OCI-M2 (cell line): ENCODE data around the gene ABLIM3.

Experiments used
- DNase-seq: peaks from one replicate; lab custom pipeline; 2025; ENCODE audit not compliant: unreplicated experiment; lab: John Stamatoyannopoulos, UW

ABLIM3 gene

DNA sequence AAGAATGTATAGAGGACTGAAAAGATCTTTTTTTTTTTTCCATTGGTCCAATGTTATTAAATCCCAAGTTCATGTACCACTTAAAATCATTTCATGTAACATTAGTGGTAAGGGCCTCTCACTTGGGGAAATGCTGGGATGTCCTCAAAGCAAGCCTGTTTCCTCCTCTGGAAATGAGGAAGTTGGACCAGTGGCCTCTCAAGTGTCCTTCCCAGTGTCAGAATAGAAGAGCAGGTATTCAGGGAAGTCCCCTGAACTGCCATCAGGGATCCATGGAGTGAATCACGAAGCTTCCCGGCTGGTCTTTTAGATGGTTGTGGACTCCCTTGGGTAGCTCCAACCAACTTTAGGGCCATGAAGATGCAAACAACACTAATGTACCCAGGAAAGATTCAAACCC is 75.2 kb downstream of the ABLIM3 start:
- DNase-seq, result no peak

DNA sequence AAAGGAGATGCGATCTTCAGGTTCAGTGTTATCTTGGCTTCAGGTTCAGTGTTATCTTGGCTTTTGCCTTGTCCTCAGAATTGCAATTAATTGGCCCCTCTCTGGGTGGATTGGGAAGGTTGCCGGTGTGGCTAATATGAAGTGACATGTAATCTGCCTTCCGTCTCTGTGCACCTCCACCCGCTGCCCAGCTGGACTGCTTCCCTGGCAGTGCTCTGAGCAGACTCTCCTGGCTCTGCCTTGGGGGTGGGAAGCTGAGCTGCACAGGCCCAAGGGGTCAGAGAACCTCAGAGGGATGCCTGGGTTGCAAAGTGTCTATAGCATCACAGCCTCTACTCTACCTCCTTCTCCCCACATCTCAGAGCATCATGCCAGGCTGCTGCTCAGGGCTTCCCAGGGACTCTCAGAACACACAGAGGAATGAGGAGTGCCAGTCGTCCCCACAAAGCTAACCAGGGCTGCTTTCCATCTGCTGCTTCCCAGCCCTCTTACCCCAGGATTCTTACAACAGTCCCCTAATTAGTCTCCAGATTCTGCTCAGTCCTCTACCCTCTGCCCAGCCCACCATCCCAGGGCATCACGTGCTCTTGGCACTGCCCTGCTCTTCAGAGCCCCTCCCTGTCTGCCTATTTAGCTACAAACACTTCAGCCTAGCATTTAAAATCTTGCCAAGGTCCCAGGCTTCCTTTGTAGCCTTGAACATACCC is 76.0 kb downstream of the ABLIM3 start:
- no peak for DNase-seq

DNA sequence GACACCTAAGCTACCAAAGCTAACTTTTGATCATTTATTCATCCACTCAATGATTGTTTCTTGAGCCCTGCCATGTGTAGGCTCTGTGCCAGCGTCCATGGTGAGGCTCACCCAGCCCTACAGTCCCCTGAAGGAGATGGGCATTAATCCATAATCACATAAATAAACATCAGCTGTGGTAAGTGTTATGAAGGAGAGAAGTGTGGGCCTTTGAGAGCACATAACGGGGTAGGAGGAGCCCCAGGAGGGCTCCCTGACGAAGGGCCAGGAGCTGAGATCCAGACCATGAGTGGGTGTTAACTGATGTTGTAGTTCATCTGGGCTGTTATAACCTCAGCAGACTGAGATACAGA is 76.5 kb downstream of the ABLIM3 start:
- no peak for DNase-seq

DNA sequence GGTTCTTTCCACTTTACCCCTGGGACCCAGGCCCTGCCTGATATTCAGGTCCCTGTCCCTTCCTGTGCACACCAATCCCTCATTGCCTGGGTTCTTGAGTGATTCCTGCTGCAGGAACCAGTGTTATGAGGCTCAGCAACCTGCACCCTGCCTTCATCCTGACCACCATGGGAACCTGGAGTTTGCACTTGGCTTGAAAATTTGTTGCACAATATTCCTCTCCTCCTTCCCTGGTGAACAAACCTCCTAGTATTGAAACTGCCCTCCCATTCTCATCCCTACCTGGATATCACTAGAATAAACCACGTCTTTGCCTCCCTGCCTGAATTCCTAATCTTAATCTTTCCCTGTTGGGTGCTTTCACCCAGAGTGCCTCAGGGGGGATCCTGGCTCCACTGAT is 78.3 kb downstream of the ABLIM3 start:
- no peak for DNase-seq

DNA sequence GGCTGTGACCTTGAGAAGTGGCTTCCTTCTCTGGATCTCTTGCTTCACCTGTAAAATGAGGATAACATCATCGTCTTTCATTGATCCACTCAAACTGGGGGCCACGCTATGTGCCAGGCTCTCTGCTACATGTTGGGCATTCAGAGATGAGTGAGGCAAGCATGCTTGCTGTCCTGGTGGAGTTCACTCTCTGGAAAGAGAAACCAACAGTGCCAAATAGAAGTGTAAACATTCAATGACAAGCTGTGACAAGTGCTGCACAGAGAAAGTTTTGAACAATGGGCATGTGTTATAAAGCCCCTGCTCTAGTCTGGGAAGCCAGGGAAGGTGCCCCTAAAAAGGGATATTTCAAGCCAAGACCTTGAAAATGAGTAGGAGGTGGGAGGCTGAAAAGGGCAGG is 79.5 kb downstream of the ABLIM3 start:
- DNase-seq, result no peak

DNA sequence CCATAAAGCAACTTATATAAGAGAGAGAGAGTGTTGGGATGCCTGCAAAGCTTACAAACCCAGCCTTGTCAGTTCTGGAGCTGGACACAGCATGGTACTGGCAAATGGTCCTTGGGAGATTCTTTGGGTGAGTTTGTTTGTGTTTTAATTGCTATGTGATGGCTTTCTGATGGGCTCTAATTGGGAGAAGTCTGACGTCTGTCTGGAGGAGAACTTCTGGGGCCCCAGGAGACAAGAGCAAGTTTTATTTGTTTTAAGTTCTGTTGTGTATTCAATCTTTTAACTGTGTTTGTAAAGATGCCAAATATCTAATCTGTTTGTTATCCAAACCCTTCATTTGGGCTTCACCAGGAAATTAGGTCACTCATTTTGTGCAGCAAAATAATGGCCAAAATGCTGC is 80.0 kb downstream of the ABLIM3 start:
- no peak for DNase-seq

DNA sequence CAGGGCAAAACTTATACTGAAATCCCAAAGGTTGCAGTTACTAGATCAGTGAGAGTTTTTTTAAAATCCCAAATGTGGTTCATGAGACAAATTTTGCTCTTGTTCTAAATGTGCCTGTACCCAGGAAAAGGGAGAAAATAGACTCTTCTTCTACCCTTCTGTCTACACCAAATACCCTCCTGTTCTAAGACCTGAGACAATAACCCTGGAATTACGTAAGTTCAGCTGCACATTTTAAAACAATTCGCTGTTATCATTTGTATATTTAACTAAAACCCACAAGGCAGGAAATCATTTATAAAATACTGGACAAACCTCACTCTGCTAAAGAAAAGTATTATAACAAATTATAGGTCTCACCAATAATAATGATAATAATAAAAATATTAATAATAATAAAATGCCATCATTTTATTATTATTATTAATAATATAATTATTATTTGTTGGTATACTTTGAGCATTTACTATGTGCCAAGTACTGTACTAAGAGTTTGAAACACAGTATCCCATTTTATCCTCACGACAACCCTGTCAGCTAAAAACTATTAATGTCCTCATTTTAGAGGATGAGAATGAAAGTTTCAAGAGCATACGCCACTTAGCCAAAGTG is 80.5 kb downstream of the ABLIM3 start:
- no peak for DNase-seq

DNA sequence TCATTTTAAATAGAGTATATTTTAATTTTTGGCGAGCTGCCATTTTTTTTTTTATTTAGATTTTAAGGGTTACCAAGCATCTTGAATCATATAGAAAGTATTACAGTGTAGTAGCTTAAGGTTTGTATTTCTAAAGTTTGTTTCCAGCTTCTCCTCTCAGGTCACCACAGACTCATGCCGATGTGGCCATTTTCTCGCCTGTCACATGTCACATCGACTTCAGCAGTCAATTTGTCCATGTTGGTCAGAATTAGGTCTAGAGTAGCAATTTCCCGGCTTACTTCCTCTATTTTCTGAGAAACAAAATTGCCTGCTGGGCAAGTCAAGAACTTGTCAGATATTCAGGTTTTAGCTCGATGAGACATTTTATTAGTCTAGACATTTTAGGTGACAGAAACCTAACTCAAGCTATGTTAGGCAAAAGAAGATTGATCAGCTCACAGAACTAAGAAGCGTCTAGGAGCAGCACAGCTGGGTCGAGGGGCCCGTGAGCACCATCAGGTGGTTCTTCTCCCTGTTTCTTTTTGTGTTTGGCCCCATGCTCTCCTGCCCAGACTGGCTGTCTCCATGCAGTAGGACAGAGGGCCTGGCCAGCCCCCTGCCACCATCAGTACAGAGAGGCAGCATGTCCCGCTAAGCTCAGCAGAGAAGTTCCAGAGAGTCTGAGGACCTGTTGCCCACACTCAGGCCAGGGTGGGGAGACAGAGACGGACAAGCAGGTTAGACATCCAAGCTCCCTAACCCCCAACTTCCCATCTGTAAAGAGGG is 82.0 kb downstream of the ABLIM3 start:
- no peak for DNase-seq

DNA sequence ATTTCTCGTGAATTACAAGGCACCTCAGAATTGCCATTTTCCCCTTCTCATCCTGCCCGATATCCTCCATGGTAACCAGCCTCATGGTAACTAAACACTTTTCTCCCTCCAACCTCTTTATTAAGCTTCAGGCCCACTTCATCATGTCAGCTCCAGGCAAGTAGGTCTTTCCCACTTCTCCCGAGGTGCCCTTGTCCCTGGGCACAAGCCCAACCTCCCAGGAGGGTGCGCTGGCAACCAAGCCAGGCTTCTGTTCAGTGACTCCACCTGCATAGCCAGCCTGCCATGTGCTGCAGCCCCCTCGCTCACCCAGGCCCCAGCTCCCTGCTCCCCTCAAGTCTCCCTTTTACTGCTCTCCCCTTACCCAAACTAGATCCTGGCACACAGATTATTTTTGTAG is 83.0 kb downstream of the ABLIM3 start:
- no peak for DNase-seq

DNA sequence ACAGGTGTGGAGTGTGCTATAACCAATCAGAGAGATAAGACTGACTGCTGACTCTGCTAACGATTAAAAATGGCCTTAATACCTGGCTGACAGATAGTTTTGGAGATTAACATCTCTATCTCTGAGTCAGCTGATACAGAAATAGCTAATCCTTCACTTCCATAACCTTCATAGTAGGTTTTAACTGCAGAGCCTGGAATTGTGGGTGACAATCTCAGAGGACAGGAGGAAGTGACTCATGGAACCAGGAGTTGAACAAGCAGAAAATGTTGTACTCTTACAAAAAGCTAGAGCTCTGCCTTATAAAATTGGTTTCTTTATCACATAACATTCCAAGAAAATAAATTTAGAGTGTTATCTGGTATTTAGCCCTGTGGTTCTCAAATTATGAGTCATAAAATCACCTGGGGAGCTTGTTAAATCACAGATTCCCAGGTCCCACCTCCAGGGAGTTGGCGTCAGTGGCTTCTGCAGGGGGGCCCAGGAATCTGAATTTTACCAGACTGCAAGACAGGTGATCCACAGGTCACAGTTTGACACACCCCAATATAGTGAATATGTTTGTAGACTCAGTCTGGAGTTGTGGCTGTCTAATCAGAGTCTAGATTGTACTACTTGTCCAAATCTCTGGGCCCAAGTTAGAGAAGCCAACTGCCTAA is 86.0 kb downstream of the ABLIM3 start:
- no peak for DNase-seq

DNA sequence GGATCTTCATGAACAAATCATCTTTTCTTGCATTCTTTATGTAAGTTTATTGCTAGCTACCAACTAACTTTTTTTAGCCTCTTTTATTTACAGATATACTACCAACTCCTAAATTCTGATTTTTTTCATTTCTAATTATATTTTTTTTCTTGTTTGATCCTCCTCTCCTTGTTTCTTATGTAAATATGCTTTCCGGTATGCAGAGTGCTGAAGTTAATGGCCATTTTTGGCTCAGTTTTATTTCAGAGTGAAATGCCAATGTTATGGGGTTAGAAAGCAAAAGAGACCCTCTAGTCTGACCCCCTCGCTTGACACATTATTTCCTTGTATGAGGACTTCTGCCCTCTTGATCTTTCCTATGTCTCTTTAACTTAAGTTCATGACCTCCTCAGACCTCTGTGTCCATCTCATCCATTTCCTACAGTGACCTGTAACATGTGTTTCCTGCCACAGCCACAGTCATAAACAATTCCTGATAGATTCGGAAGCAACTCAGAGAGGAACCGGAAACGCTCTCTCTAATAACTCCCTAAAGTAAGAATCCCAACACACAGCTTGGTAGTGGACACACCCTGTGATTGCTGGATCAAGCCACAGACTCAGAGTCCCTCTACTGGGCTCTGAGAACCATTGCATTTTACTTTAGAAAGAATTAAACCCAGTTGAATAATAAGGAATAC is 87.5 kb downstream of the ABLIM3 start:
- no peak for DNase-seq

DNA sequence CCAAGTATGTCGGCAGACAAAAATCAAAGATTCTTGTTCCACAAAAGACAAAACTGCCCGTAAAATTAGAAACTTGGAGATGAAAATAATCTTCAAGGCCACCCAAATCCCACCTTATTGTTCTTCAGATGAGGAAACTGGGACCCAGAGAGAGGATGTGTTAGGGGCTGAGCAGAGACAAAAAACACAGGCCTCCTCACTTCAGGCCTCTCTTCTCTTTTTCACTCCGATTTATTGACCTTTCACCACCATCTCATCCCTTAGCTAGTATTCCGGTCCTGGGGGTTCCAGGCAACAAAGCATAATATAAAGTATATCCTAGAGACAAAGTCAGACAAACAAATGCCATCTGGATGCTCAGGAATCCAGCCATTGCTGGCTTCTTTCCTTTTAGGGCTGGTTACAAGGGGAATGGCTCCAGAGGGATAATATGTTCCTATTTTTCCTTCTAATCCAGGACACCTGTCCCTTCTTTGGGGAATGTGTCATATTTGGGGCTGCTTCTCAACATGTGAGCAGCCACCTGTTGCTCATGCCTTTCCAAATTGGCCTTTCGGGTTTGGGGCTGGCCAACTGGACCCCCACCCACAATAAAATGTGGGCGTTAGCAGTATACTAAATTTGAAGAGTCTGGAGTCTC is 88.1 kb downstream of the ABLIM3 start:
- DNase-seq, result no peak

DNA sequence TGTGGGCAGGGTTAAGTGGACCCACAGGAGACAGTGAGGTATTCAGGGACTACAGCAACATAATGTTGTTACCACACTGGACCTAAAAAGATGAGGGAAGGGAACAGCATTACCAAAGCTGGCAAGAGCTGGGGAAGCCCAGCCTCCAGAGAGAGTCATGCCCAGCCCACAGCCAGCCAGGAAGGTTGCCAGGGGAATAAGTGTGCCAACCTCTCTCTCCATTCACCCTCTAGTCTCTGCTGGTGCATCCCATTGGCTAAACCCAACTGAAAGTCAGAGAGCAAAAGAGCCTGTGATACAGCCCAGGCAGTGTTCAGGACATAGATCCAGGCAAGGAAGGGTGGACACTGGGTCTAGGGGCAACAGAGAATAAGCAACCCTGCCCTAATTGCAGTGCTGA is 94.5 kb downstream of the ABLIM3 start:
- no peak for DNase-seq

DNA sequence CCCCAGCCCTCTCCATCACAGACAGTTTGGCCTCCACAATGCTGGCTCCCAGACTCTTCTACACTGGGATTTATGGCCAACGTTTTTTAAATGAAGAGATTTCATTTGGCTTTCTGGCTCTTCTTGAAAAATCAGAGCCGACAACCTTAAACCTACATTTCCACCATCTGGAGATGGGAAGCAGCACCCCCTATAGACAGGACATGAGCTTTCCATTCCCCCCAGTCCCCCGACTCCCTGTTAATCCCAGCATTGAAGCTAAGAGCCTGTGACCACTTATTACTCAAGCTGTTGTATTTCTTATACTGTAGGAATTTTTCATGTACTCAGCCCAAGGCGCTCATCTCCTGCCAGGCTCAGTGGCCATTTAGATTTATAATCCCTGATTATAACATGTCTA is 96.4 kb downstream of the ABLIM3 start:
- no peak for DNase-seq

DNA sequence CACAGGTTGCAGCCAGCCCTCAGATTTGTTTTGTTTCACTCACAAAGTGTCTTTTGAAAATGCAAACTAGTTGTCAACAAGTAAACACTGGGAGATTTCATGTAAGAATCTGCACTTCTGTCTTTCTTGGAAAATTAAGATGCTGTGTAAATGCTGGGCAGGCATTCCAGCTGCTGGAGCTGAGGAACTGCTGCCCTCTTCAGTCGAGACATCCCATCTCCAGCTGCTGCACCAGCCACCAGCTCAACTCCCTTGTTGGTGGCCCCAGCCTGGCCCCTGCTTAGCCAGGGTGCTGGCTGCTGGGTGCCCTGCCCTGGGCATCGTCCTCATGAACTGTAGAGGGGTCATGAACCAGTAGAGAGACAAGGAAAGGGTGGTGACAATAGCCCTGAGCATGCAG is 97.2 kb downstream of the ABLIM3 start:
- no peak for DNase-seq

DNA sequence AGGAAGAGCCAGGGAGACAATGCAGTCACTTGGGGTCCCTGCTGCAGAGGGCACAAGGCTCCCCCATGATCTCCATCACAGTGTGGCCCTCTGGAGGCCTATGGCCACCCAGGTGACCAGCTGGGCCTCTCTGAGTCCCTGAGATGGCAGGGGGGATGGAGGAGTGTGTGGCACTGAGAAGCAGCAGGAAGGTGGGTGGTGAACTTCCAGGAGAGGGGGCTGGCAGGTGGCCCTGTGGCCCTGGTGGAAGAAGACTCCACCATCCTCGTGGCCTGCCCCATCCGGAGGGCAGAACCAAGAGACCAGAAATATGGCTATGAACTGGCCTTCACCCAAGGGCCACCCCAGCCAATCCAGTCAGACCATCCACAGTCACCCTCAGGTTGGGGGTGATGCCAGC is 98.6 kb downstream of the ABLIM3 start:
- DNase-seq, result no peak

DNA sequence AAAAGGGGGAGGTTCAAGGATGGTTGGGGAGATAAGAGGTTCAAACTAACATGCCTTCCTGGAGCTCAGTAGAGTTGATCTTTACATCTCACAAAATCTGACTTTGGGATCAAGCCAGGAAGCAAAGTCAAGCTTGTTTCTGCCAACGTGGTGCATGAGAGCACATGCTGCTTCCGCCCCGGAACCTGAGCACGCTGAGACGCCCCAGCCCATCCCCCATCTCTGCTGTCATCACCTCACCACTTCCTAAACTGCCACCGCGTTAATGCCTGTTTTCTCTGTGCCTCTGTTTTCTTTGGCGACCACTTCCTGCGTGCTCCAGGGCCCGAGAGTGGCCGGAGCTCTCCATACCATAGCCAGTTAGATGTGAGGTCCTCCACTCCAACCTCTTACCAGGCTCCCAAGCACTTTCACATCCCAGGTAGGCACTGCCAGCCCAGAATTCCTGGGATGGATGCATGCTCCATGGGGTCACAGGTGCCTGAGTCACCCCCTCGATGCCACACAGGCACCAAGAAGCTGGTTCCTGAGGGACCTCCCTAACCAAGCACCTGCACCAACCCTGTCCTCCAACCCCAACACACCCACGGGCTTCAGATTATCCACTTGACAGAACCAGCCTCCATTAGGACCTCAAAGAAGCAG is 99.2 kb downstream of the ABLIM3 start:
- DNase-seq, result no peak

DNA sequence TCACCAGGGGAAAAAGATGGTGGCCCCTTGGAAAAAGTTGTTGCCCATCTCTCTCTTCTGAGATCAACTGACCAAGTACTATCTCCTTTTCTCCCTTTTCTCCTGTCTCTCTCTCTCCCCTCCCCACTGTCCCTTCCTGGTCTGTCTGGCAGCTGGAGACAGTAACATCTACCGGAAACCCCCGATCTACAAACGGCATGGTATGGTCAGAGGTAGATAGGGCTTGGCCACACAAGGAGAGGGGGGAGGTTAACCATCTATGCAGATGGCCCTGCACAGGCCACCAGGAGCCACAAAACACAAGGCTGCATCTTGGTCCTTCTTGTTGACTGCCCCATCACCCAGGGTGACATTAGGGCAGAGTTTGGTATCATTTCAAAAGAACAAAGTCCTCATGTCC is 101.0 kb downstream of the ABLIM3 start:
- no peak for DNase-seq

DNA sequence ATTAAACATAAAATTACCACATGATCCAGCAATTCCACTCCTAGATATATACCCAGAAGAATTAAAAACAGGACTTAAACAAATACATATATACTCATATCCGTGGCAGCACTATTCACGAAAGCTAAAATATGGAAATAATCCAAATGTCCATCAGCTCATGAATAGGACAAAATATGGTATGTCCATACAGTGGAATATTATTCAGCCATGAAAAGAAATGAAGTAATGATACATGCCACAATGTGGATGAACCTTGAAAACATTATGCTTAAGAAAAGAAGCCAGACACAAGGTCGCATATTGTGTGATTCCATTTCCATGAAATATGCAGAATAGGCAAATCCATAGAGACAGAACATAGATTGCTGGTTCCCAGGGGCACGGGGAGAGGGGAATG is 105.6 kb downstream of the ABLIM3 start:
- DNase-seq, result no peak

DNA sequence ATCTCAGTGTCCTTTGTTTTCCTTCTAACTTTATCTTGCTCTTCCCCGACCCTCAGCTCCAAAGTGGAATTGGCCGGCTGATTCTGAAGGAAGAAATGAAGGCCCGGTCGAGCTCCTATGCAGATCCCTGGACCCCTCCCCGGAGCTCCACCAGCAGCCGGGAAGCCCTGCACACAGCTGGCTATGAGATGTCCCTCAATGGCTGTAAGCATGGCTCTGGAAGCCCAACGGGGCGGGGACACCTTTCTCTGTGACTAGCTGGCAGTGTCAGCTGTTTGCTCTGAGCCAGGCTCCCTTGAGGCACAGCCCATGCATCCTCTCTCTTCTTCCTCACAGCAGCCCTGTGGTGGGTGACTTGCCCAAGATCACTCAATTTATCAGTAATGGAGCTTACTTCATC is 106.4 kb downstream of the ABLIM3 start:
- no peak for DNase-seq
